Femur (tissue), 1 donor: ENCODE results near the gene LGALS12.
A peak's percentile ranks its signal among the peaks of the same experiment; 100 is the strongest.
"Not testable (repeated sequence)": the region's sequence is repeated elsewhere in the genome, so short reads cannot be mapped to it uniquely, and the experiment has no call there.

ENCODE experiments used
- DNase-seq: peaks from one replicate; pipeline ENCODE4 v3.0.0-alpha.2; 2017

LGALS12 gene

GRCh38 chr11:63506876-63507275, 992 bp downstream of the LGALS12 start:
- DNase-seq = no peak

GRCh38 chr11:63507511-63507910, 1.6 kb downstream of the LGALS12 start:
- DNase-seq = no peak

GRCh38 chr11:63508009-63508408, 2.1 kb downstream of the LGALS12 start:
- peak; percentile 53 for DNase-seq

- no peak for DNase-seq
Measured at GRCh38 chr11:63508745-63509144, 2.9 kb downstream of the LGALS12 start.

- DNase-seq = peak; percentile 78
Measured at GRCh38 chr11:63510360-63511047, 4.6 kb downstream of the LGALS12 start.

GRCh38 chr11:63511048-63511748, 5.3 kb downstream of the LGALS12 start:
- no peak for DNase-seq

- no peak for DNase-seq
Measured at GRCh38 chr11:63512816-63513215, 6.9 kb downstream of the LGALS12 start.

GRCh38 chr11:63516109-63516508, 10.2 kb downstream of the LGALS12 start:
- DNase-seq = no peak

- DNase-seq = no peak
Measured at GRCh38 chr11:63517156-63517555, 11.3 kb downstream of the LGALS12 start.

GRCh38 chr11:63518548-63518947, 12.7 kb downstream of the LGALS12 start:
- no peak for DNase-seq

GRCh38 chr11:63520606-63521170, 14.8 kb downstream of the LGALS12 start:
- DNase-seq = no peak

GRCh38 chr11:63521896-63522295, 16.0 kb downstream of the LGALS12 start:
- DNase-seq = no peak

GRCh38 chr11:63523151-63523550, 17.3 kb downstream of the LGALS12 start:
- no peak for DNase-seq

GRCh38 chr11:63527667-63528066, 21.8 kb downstream of the LGALS12 start:
- no peak for DNase-seq

GRCh38 chr11:63528156-63528555, 22.3 kb downstream of the LGALS12 start:
- DNase-seq = not testable (repeated sequence)

- not testable (repeated sequence) for DNase-seq
Measured at GRCh38 chr11:63528729-63529278, 22.9 kb downstream of the LGALS12 start.

GRCh38 chr11:63529373-63529772, 23.5 kb downstream of the LGALS12 start:
- not testable (repeated sequence) for DNase-seq

GRCh38 chr11:63530021-63530420, 24.1 kb downstream of the LGALS12 start:
- no peak for DNase-seq

GRCh38 chr11:63531074-63531792, 25.3 kb downstream of the LGALS12 start:
- not testable (repeated sequence) for DNase-seq

GRCh38 chr11:63532117-63532516, 26.2 kb downstream of the LGALS12 start:
- DNase-seq = no peak

- DNase-seq = no peak
Measured at GRCh38 chr11:63532799-63533475, 27.1 kb downstream of the LGALS12 start.

- DNase-seq = no peak
Measured at GRCh38 chr11:63534076-63534475, 28.2 kb downstream of the LGALS12 start.
